Measurements from ENCODE around the gene CCDC197. TPM values are rescaled to one million over a fixed set of nuclear protein-coding genes. Genes with fewer than 3 reads are reported as not detected.

Gene CCDC197
- total and polyA plus RNA-seq, 2 of the 4 experiments (the other 2 are of a cell fraction): not detected

DNA sequence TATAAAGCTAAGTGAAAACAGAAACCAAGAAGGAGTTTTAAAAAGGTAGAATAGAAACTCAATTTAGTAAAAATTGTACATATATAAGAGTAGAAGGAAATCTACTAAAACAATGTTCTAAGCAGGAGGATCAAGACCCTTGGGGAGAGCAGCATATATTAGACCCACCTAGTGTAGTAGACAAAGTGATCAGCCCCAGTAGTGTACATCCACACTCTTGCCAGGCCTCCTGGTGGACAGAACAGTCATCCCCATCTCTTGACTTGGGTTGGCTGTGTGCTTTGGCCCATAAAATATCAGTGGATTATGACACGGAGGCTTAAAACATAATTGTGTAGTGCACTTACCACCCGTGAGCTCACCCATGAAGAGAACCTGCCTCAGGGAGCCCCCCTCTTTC lies 18.1 kb downstream of the CCDC197 start:
- Histone ChIP-seq H3K56ac (ENCODE audit: extremely low read depth, insufficient read depth, low read length) (no peak overlapping the region), H4K91ac (ENCODE audit: insufficient read depth, low read depth, low read length) (no peak overlapping the region), H3K27me3 (ENCODE audit: control insufficient read depth, insufficient read depth, low read length) (peaks cover 43% of the 10 kb centered on the region), H2BK120ac (ENCODE audit: low read depth, low read length) (no peak overlapping the region), H3K4me1 (ENCODE audit: control insufficient read depth, insufficient read depth, low read length) (no peaks in the 10 kb centered on the region), H3K14ac (replicated peaks; ENCODE audit: low read depth, low read length) (no peak overlapping the region), H3K18ac (ENCODE audit: low read depth, low read length) (no peak overlapping the region), H4K5ac (ENCODE audit: low read depth, low read length) (no peak overlapping the region), H2AK5ac (ENCODE audit: low read depth, low read length) (no peak overlapping the region), H3K27ac (ENCODE audit: insufficient read depth, low read length) (no peak overlapping the region), H2AK9ac (replicated peaks; ENCODE audit: low read depth, low read length, poor library complexity) (no peak overlapping the region), H3K9me3 (ENCODE audit: control insufficient read depth, insufficient read depth, low read length) (no peaks in the 10 kb centered on the region), H3K36me3 (ENCODE audit: control insufficient read depth, insufficient read depth, low read length) (no peaks in the 10 kb centered on the region), H3K4ac (ENCODE audit: low read depth, low read length) (no peak overlapping the region), H4K8ac (ENCODE audit: low read depth in 2 of 2, low read length in 2 of 2) (no peak overlapping the region), H2BK5ac (ENCODE audit: low read depth, low read length, poor library complexity, severe bottlenecking) (no peak overlapping the region), H2BK15ac (ENCODE audit: low read depth, low read length) (no peak overlapping the region), H3K9me1 (ENCODE audit: insufficient read depth, low read length) (no peaks in the 10 kb centered on the region), H2AFZ (replicated peaks; ENCODE audit: low read length, poor library complexity) (no peak overlapping the region), H3K79me1 (ENCODE audit: low read depth in 1 of 2, low read length in 2 of 2) (no peaks in the 10 kb centered on the region), H3K4me3 (ENCODE audit: insufficient read depth, low read depth, low read length) (no peak overlapping the region), H3K4me2 (ENCODE audit: low read depth, low read length) (no peak overlapping the region), H2BK20ac (ENCODE audit: low read depth, low read length) (no peak overlapping the region), H3K9ac (ENCODE audit: low read depth, low read length) (no peak overlapping the region), H3K23ac (ENCODE audit: low read depth, low read length) (no peak overlapping the region), H4K20me1 (ENCODE audit: insufficient read depth, low read length) (no peaks in the 10 kb centered on the region)
- DNase-seq (no peak), ATAC-seq (ENCODE audit: low read depth) (no peak)
- no peak for TF ChIP-seq FOS (IDR thresholded peaks at IDR 0.05; ENCODE audit: low read depth, low read length)
- TF ChIP-seq RCOR1 (IDR thresholded peaks at IDR 0.05; ENCODE audit: insufficient replicate concordance, low read length): no peak
- no peak for TF ChIP-seq SMC3 (IDR thresholded peaks at IDR 0.05; ENCODE audit: low read depth, low read length)
- TF ChIP-seq POLR2A (IDR thresholded peaks at IDR 0.05; ENCODE audit: low read depth, low read length): no peak
- TF ChIP-seq NFE2L2 (IDR thresholded peaks at IDR 0.05; ENCODE audit: low read depth, low read length): no peak
- no peak for TF ChIP-seq RAD21 (IDR thresholded peaks at IDR 0.05; ENCODE audit: low read length)
- TF ChIP-seq CEBPB (IDR thresholded peaks at IDR 0.05; ENCODE audit: low read depth, low read length): no peak
- TF ChIP-seq MAZ (IDR thresholded peaks at IDR 0.05; ENCODE audit: borderline replicate concordance, low read depth, low read length): no peak
- TF ChIP-seq MAFK (IDR thresholded peaks at IDR 0.05; ENCODE audit: low read depth, low read length): no peak
- TF ChIP-seq, protein P1, sequence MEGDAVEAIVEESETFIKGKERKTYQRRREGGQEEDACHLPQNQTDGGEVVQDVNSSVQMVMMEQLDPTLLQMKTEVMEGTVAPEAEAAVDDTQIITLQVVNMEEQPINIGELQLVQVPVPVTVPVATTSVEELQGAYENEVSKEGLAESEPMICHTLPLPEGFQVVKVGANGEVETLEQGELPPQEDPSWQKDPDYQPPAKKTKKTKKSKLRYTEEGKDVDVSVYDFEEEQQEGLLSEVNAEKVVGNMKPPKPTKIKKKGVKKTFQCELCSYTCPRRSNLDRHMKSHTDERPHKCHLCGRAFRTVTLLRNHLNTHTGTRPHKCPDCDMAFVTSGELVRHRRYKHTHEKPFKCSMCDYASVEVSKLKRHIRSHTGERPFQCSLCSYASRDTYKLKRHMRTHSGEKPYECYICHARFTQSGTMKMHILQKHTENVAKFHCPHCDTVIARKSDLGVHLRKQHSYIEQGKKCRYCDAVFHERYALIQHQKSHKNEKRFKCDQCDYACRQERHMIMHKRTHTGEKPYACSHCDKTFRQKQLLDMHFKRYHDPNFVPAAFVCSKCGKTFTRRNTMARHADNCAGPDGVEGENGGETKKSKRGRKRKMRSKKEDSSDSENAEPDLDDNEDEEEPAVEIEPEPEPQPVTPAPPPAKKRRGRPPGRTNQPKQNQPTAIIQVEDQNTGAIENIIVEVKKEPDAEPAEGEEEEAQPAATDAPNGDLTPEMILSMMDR (conservative IDR thresholded peaks at IDR 0.05; ENCODE audit: low read depth, low read length): no peak
- no peak for TF ChIP-seq BHLHE40 (IDR thresholded peaks at IDR 0.05; ENCODE audit: low read depth, low read length)
- TF ChIP-seq, protein P2, sequence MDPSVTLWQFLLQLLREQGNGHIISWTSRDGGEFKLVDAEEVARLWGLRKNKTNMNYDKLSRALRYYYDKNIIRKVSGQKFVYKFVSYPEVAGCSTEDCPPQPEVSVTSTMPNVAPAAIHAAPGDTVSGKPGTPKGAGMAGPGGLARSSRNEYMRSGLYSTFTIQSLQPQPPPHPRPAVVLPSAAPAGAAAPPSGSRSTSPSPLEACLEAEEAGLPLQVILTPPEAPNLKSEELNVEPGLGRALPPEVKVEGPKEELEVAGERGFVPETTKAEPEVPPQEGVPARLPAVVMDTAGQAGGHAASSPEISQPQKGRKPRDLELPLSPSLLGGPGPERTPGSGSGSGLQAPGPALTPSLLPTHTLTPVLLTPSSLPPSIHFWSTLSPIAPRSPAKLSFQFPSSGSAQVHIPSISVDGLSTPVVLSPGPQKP (IDR thresholded peaks at IDR 0.05; ENCODE audit: borderline replicate concordance, low read depth, low read length): no peak
- TF ChIP-seq CHD1 (IDR thresholded peaks at IDR 0.05; ENCODE audit: low read depth, low read length): no peak
- TF ChIP-seq RFX5 (IDR thresholded peaks at IDR 0.05; ENCODE audit: low read depth, low read length): no peak
- TF ChIP-seq MXI1 (IDR thresholded peaks at IDR 0.05; ENCODE audit: borderline replicate concordance, low read depth, low read length): no peak
- TF ChIP-seq, protein P3, sequence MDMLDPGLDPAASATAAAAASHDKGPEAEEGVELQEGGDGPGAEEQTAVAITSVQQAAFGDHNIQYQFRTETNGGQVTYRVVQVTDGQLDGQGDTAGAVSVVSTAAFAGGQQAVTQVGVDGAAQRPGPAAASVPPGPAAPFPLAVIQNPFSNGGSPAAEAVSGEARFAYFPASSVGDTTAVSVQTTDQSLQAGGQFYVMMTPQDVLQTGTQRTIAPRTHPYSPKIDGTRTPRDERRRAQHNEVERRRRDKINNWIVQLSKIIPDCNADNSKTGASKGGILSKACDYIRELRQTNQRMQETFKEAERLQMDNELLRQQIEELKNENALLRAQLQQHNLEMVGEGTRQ (IDR thresholded peaks at IDR 0.05; ENCODE audit: low read depth, low read length): no peak
- intact Hi-C loops (cut with micrococcal nuclease) (no loop called here), in situ Hi-C loops (cut with MboI; ENCODE audit: low sequenced_read_pairs) (no loop called here), dilution Hi-C loops (cut with HindIII; ENCODE audit: low sequenced_read_pairs, unreplicated experiment) (no loop called here)
- ChIA-PET POLR2A (ENCODE audit: unreplicated experiment) (no interaction called here), CTCF (interaction anchor here (1.4 kb wide), 1 partner anchor 75 kb away, joined by 3 read pairs; no protein-coding TSS in a partner anchor)
- no CpG with 5 or more reads among the region's 2 CpGs for WGBS, 2 experiments (ENCODE audit: extremely low coverage in 2 of 2, insufficient read length in 1 of 2)
- no TSS peak for BruUV-seq (replicated peaks)

All from IMR-90 (cell line).